Measurements from ENCODE around the gene IL3.

Gene IL3

GRCh38 chr5:132070460-132071337, 10.2 kb downstream of the IL3 start:
- DNase-seq (ENCODE audit: low read depth in 1 of 2, low spot score in 1 of 2): no peak
- no peaks in the 10 kb centered on the region for H3K27me3 ChIP-seq (ENCODE audit: insufficient read depth, poor library complexity, severe bottlenecking)
- TF ChIP-seq CTCF (IDR thresholded peaks at IDR 0.05; ENCODE audit: insufficient read depth, low read length) (no peak), POLR2AphosphoS5 (IDR thresholded peaks at IDR 0.05; ENCODE audit: low read depth) (no peak), GABPA (IDR thresholded peaks at IDR 0.05; ENCODE audit: low read depth) (no peak), SPI1 (IDR thresholded peaks at IDR 0.05; ENCODE audit: borderline replicate concordance, low read depth) (no peak)
- no peak overlapping the region for H3K27ac ChIP-seq (replicated peaks)
- H3K4me3 ChIP-seq (replicated peaks; ENCODE audit: insufficient read depth, low read length): no peak overlapping the region

GRCh38 chr5:132071338-132071707, 10.9 kb downstream of the IL3 start:
- H3K27ac ChIP-seq (replicated peaks): no peak overlapping the region
- H3K4me3 ChIP-seq (replicated peaks; ENCODE audit: insufficient read depth, low read length): no peak overlapping the region
- DNase-seq (ENCODE audit: low read depth in 1 of 2, low spot score in 1 of 2): no peak
- no peaks in the 10 kb centered on the region for H3K27me3 ChIP-seq (ENCODE audit: insufficient read depth, poor library complexity, severe bottlenecking)
- TF ChIP-seq SPI1 (IDR thresholded peaks at IDR 0.05; ENCODE audit: borderline replicate concordance, low read depth) (no peak), CTCF (IDR thresholded peaks at IDR 0.05; ENCODE audit: insufficient read depth, low read length) (no peak), REST (IDR thresholded peaks at IDR 0.05; ENCODE audit: insufficient replicate concordance, low read depth) (no peak), GABPA (IDR thresholded peaks at IDR 0.05; ENCODE audit: low read depth) (no peak), POLR2AphosphoS5 (IDR thresholded peaks at IDR 0.05; ENCODE audit: low read depth) (no peak)

- no peak for DNase-seq (ENCODE audit: low read depth in 1 of 2, low spot score in 1 of 2)
- no peak for TF ChIP-seq CTCF (IDR thresholded peaks at IDR 0.05; ENCODE audit: insufficient read depth, low read length)
- no peak for TF ChIP-seq GABPA (IDR thresholded peaks at IDR 0.05; ENCODE audit: low read depth)
- TF ChIP-seq POLR2AphosphoS5 (IDR thresholded peaks at IDR 0.05; ENCODE audit: low read depth): no peak
- TF ChIP-seq REST (IDR thresholded peaks at IDR 0.05; ENCODE audit: insufficient replicate concordance, low read depth): no peak
- no peak for TF ChIP-seq SPI1 (IDR thresholded peaks at IDR 0.05; ENCODE audit: borderline replicate concordance, low read depth)
- no peaks in the 10 kb centered on the region for H3K27me3 ChIP-seq (ENCODE audit: insufficient read depth, poor library complexity, severe bottlenecking)
- H3K4me3 ChIP-seq (replicated peaks; ENCODE audit: insufficient read depth, low read length): no peak overlapping the region
- no peak overlapping the region for H3K27ac ChIP-seq (replicated peaks)
Observed at GRCh38 chr5:132072070-132072469, 11.6 kb downstream of the IL3 start.
